Spleen (tissue), 7 donors: ENCODE results near the gene ANKRD60.

Experiments used
- CTCF ChIP-seq, 11 experiments: fragments of 200-600 bp in 7 of 11; fragments of 450-650 bp in 4 of 11; sonication (generic) in 4 of 11; IDR thresholded peaks in 8 of 11; conservative IDR thresholded peaks in 3 of 11; 1 replicate in 7 of 11; 2 replicates in 4 of 11; pipeline versions ENCODE4 v1.4.0 to v1.8.0; 2016 to 2021; ENCODE audit warnings: antibody characterized with exemption in 11 of 11, inconsistent platforms in 4 of 11, mild to moderate bottlenecking in 1 of 11
- POLR2AphosphoS5 ChIP-seq, 3 donors: sonication (generic); formaldehyde crosslinking; IDR thresholded peaks; one replicate each; pipeline ENCODE4 v1.5.1; 2017; ENCODE audit warnings: antibody characterized with exemption in 3 of 3
- donor health status: DM: no; HTN: no; CAD: no; lungs with moderate emphysema.
- donor health status: DM: no; HTN: no; CAD: no.
- donor health status: DM: no; HTN: no; CAD: no.

DNA sequence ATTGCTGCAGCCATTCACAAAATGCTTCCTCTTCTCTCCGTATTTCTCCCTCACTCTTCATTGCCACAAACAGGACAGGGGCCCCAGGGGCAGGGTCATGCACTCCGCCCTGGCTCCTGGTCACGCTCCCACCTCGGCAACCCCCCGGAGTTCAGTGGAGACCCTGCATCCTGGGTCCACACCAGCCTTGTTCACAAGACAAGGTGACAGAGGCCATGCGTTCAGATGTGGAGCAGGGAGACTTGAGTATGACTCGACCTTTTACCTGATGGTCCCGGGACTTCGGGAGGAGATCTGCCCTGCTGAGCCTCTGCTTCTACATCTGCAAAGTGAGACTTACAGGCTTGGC lies 49.4 kb downstream of the ANKRD60 start:
- no peak for TF ChIP-seq POLR2AphosphoS5 (IDR thresholded peaks at IDR 0.05)
- no peak for TF ChIP-seq CTCF (IDR thresholded peaks at IDR 0.05 in 8 of 11, conservative IDR thresholded peaks at IDR 0.05 in 3 of 11)
